NCI-H748 (cell line): ENCODE measurements around the gene DSP.
A peak's percentile ranks its signal among the peaks of the same experiment; 100 is the strongest.

Experiments used
- DNase-seq: peaks from one replicate; lab custom pipeline; 2025; ENCODE audit not compliant: unreplicated experiment; lab: John Stamatoyannopoulos, UW

Gene DSP

GRCh38 chr6:7541175-7542064 lies at the start of gene DSP:
Gene DSP (plus strand): TSS chr6:7541671. CDS start chr6:7541916, 245 bp downstream.
- peak; percentile 96 for DNase-seq

GRCh38 chr6:7493866-7494265 lies 47.6 kb upstream of the DSP start:
- DNase-seq, result no peak

- no peak for DNase-seq
These were observed 46.8 kb upstream of the DSP start for GRCh38 chr6:7494638-7495037.

DNA sequence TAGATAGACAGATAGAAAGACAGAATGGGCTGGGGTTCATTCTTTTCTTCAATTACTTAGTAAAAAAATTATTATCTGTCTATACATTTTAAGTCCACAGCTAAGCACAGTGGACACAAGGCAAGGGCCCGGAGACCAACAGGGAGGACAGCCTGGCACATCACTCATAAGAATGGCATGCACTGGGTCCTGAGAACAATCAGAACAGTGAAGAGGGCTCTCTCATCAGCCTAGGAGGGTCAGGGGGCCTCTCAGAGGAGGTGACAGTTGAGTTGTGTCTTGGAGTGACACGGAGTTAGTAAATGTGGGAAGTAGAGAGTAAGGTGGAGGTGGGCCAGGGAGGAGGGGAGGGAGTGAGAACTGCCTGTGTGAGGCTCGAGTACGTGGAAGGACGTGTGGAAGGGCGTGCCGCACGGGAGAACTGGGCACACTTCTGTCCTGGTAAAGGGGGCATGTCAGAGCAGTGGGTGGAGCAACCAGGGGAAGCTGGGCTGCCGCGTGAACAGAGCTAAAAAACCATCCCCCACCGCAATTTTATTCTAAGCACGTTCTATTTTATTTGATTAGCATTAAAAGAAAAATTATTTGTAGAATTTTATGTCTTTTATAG lies 45.1 kb upstream of the DSP start:
- DNase-seq, result no peak

GRCh38 chr6:7500752-7501282 lies 40.7 kb upstream of the DSP start:
- no peak for DNase-seq

- DNase-seq, result no peak
These were observed 38.7 kb upstream of the DSP start for GRCh38 chr6:7502743-7503142.

DNA sequence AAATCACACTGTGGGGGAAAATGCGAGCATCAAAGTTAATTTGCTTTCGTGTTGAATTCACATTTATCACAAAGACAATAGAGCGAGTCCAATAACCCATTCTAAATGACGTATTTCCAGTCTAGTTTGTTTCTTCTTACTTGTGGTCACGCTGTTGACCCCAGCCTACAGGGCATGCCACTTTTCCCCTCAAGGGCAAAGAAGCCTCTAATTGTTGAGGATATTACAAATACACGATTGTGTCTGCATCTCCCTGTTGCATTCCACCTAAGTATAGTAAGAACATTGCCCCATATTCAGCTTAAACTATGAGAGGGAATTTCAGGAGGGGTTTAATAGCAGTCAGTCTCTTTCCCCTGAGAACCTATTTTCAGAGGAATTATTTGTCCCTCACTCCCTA lies 37.4 kb upstream of the DSP start:
- DNase-seq, result no peak

DNA sequence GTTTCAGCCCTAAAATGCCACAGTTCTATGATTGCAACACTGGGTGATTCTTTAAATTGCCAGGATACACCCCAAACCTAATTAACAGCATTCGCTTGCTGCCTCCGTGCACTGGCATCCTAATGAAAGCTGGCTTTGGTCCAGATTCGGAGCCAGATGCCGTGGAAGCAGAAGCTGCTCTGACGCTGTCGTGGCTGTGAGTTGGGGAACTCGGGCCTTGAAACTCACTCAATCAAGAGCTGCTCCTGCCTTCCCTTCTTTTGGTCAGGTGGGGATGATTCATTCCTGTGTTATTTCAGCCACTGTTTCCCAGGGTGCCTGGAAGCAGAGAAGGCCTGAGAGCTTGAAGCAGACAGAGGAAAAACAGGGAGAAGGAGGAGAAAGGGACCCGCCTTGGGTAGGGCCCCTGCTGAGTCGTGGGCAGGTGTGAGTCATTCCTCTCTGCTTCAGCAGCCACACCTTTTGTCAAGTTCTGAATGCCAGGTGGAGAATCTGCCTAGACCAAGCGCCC lies 36.2 kb upstream of the DSP start:
- DNase-seq, result peak; percentile 98

DNA sequence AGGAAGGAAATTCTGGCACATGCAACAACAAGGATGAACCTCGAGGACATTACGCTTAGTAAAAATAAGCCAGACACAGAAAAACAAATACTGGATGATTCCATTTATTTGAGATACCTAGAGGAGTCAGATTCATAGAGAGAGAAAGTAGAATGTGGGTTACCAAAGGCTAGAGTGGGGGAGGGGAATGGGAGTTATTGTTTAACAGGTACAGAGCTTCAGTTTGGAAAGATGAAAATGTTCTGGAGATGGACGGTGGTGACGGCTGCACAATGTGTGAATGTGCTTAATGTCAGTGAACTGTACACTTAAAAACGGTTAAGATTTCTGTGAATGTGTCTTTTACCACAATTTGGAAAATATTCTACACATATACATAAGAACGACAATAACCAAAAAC lies 33.9 kb upstream of the DSP start:
- DNase-seq, result no peak

DNA sequence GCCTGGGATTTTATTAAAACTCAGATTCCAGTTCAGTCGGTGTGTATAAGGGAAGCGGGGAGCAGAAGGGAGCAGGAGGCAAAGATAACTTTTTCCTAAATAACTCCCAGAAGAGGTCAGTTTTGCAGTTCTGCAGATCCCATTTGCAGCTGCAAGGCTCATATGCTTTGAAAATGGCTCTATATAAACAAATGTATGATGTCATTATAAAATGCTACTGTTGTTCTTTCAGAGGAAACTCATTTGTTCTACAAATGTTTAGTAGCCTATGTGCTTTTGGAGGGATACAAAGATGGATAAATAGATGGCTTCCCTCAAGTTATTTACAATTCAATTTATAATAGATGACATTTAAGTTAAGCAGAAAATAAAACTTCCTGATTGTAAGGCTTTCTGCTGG lies 29.2 kb upstream of the DSP start:
- DNase-seq, result no peak

- no peak for DNase-seq
These were observed 27.9 kb upstream of the DSP start for GRCh38 chr6:7513529-7513928.

GRCh38 chr6:7515363-7515762 lies 26.1 kb upstream of the DSP start:
- no peak for DNase-seq

- no peak for DNase-seq
These were observed 22.6 kb upstream of the DSP start for GRCh38 chr6:7518877-7519276.

GRCh38 chr6:7522873-7523272 lies 18.6 kb upstream of the DSP start:
- DNase-seq, result no peak

DNA sequence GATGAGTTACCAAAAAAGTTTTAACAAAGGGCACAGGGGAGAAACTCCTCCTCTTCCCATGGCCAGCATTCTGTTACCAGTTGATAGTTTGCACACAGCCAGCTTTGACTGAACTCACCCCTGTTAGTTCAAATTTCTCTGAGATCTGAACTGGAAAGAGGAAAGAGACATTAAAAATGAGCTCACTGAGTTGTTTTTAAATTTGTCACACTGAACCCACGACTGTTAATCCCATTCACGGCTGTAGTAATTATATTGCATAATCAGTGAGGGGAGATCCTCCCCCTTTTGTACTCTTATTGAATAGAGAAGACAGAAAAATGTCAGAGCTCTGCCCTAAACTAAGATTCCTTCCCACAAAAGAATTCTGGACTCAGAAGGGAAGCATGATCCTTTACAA lies 17.5 kb upstream of the DSP start:
- DNase-seq, result no peak

DNA sequence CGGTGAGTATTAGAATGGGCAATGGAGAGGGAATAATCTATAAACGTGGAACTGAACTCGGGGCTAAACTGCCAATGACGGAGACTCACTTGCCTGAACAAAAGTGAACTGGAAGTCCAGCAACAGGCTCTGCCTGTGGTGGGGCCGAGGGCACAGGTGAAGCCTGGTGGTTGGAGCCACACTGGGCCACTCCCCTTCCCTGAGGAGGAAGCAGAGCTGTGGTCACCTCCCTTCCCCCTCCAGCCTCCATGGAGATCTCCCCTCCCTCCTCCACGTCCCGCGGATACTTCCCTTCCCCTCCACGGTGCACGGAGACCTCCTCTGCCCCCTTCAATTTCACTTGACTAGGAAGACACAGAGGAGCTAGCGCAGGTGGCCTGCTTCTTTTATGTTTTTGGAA lies 14.7 kb upstream of the DSP start:
- DNase-seq, result no peak

GRCh38 chr6:7528565-7528964 lies 12.9 kb upstream of the DSP start:
- no peak for DNase-seq

DNA sequence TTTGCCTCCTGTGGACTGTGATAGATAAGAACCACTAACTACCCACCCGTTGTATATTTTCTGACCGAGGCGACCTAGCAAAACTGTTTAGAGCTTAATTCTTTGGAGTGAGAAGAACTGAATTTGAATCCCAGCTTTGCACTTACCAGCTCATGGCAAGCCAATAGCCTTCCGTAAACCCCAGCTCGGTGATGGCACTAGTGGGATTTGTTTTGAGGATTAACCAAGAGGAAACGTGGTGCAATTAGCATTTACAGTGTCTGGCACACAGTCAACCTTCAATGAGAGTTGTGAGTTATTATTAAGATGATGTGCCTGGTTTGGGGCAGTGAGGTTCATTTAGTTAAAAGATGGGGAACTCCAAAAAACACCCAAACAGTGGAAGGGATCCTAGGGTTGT lies 12.3 kb upstream of the DSP start:
- no peak for DNase-seq

DNA sequence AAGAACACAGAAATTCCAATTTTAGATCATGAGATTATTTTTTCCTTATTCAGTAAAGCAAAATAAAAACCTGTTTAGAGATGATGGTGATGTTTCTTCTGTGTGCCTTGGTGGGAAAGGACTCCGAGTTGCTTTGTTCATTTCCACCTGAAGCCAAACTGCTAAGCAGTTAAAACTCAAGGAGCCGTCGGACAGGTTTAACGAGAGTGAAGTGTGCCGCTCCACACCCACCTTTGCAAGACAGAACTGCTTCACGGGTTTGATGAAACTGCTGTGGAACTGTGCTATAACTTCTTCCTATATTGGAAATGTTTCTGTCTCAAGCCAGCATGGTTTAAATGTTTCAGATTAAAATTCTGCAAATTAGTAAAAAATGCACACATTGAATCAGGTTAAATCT lies 9.2 kb upstream of the DSP start:
- peak; percentile 93 for DNase-seq

GRCh38 chr6:7532821-7533220 lies 8.7 kb upstream of the DSP start:
- DNase-seq, result peak; percentile 29

- no peak for DNase-seq
These were observed 7.3 kb upstream of the DSP start for GRCh38 chr6:7534192-7534591.

DNA sequence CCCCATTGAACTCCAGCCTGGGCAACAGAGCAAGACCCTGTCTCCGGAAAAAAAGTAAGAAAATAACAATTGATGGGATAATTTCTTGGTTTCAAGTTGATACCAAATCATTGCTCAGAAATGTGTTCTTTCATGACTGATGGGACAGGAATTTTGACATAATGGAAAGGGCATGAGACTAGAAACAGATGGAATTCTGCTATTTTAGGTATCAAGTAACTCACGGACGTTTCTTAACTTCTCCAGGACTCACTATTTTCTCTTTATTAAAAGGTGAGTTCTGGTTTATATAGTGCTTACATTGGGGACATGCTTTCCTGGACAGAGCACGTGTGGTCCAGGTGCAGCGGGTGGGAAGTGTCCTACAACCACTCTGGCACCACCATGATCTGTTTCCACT lies 6.0 kb upstream of the DSP start:
- DNase-seq, result no peak
